H1 (cell line): ENCODE measurements around the gene NELFB. TPM values are rescaled to one million over a fixed set of nuclear protein-coding genes. Genes with fewer than 3 reads are reported as not detected.

ENCODE experiments used
- CTCF ChIA-PET: fragments of 300-600 bp; sonication (Branson Sonifier 250); formaldehyde crosslinking; loops from one replicate; lab custom pipeline; 2021; ENCODE audit not compliant: partially characterized antibody; lab: Charles Lee
- POLR2A ChIA-PET: fragments of 300-600 bp; sonication (Branson Sonifier 250); formaldehyde crosslinking; loops from one replicate; lab custom pipeline; 2021; ENCODE audit warnings: inconsistent platforms; ENCODE audit not compliant: partially characterized antibody; lab: Charles Lee
- DNase-seq, 2 experiments: peaks; one replicate each; pipeline versions ENCODE4 v3.0.0 to v3.0.0-alpha.2; 2010 to 2022; ENCODE audit warnings: low spot score in 2 of 2, low read depth in 1 of 2, mixed read lengths in 1 of 2
- FAIRE-seq: peaks from 2 replicates; lab custom pipeline; 2011; peaks lifted over from hg19 to GRCh38; lab: Jason Lieb, UNC
- H2AFZ ChIP-seq: 2 replicates; pipeline ENCODE4 v1.8.1; 2012; ENCODE audit warnings: low read length, inconsistent platforms
- H2AK5ac ChIP-seq: 2 replicates; pipeline ENCODE4 v1.6.1; 2013; ENCODE audit warnings: low read depth, low read length
- H2BK120ac ChIP-seq: replicated peaks from 2 replicates; pipeline ENCODE3; 2013; ENCODE audit warnings: low read depth, low read length, inconsistent platforms
- H2BK12ac ChIP-seq: 2 replicates; pipeline ENCODE4 v1.6.1; 2013; ENCODE audit warnings: low read depth, low read length
- H2BK15ac ChIP-seq: 2 replicates; pipeline ENCODE4 v1.6.1; 2013; ENCODE audit warnings: low read length
- H2BK20ac ChIP-seq: 2 replicates; pipeline ENCODE4 v1.6.1; 2013; ENCODE audit warnings: low read length
- H2BK5ac ChIP-seq: 2 replicates; pipeline ENCODE4 v1.6.1; 2013; ENCODE audit warnings: low read depth, low read length
- H3K14ac ChIP-seq: 2 replicates; pipeline ENCODE4 v1.6.1; 2013; ENCODE audit warnings: inconsistent platforms; ENCODE audit not compliant: insufficient read length
- H3K18ac ChIP-seq: 2 replicates; pipeline ENCODE4 v1.6.1; 2013; ENCODE audit warnings: low read length; ENCODE audit errors: extremely low read depth
- H3K23ac ChIP-seq: 2 replicates; pipeline ENCODE4 v1.6.1; 2013; ENCODE audit warnings: inconsistent platforms; ENCODE audit not compliant: insufficient read length
- H3K23me2 ChIP-seq: 2 replicates; pipeline ENCODE4 v1.6.1; 2013; ENCODE audit warnings: low read depth, low read length
- H3K27ac ChIP-seq: 2 replicates; pipeline ENCODE4 v1.6.1; 2011; ENCODE audit warnings: low read depth, low read length, inconsistent platforms
- H3K27me3 ChIP-seq, 4 experiments: replicated peaks in 1 of 4; 1 replicate in 1 of 4; 2 replicates in 3 of 4; pipeline versions ENCODE4 v1.6.1 to v1.8.1; 2011 to 2013; ENCODE audit warnings: low read length in 3 of 4, mild to moderate bottlenecking in 3 of 4, inconsistent platforms in 2 of 4, mixed read lengths in 2 of 4, moderate library complexity in 1 of 4; ENCODE audit not compliant: control insufficient read depth in 3 of 4, insufficient read depth in 3 of 4; ENCODE audit errors: extremely low read depth in 1 of 4
- H3K36me3 ChIP-seq, 4 experiments: 2 replicates each; pipeline versions ENCODE4 v1.6.1 to v1.8.1; 2011 to 2013; ENCODE audit warnings: mild to moderate bottlenecking in 4 of 4, low read length in 3 of 4, moderate library complexity in 2 of 4, control low read depth in 1 of 4, inconsistent platforms in 1 of 4; ENCODE audit not compliant: insufficient read depth in 4 of 4, control insufficient read depth in 2 of 4
- H3K4ac ChIP-seq: replicated peaks from 2 replicates; pipeline ENCODE3; 2013; ENCODE audit warnings: low read length, low read depth, mixed read lengths, inconsistent platforms; ENCODE audit not compliant: insufficient read length
- H3K4me1 ChIP-seq, 4 experiments: replicated peaks in 1 of 4; 1 replicate in 1 of 4; 2 replicates in 3 of 4; pipeline versions ENCODE4 v1.6.1 to v1.8.1; 2011 to 2013; ENCODE audit warnings: low read length in 3 of 4, inconsistent platforms in 2 of 4, mixed read lengths in 1 of 4; ENCODE audit not compliant: insufficient read depth in 4 of 4, control insufficient read depth in 3 of 4
- H3K4me2 ChIP-seq, 2 experiments: 2 replicates each; pipeline versions ENCODE4 v1.6.1 to v1.8.1; 2011 to 2013; ENCODE audit warnings: low read depth in 2 of 2, low read length in 2 of 2, control low read depth in 1 of 2, inconsistent platforms in 1 of 2, mild to moderate bottlenecking in 1 of 2; ENCODE audit not compliant: insufficient read depth in 1 of 2
- H3K4me3 ChIP-seq, 4 experiments: fragments of 200-600, 300-600 bp in 1 of 4; sonication (generic), shearing (Covaris generic), sonication (Bioruptor Twin) in 1 of 4; 2 replicates each; pipeline versions ENCODE4 v1.5.1 to v1.8.1; 2011 to 2016; ENCODE audit warnings: low read length in 4 of 4, low read depth in 3 of 4, control low read depth in 2 of 4, inconsistent platforms in 2 of 4, mild to moderate bottlenecking in 2 of 4, mixed read lengths in 1 of 4, moderate library complexity in 1 of 4; ENCODE audit not compliant: insufficient read depth in 2 of 4; ENCODE audit errors: extremely low read depth in 1 of 4
- H3K56ac ChIP-seq: replicated peaks from 2 replicates; pipeline ENCODE3; 2013; ENCODE audit warnings: low read depth, mild to moderate bottlenecking, mixed read lengths, low read length, inconsistent platforms; ENCODE audit not compliant: insufficient read length
- H3K79me1 ChIP-seq: 2 replicates; pipeline ENCODE4 v1.6.1; 2013; ENCODE audit warnings: low read depth, low read length, control low read depth
- H3K79me2 ChIP-seq, 2 experiments: 2 replicates each; pipeline versions ENCODE4 v1.6.1 to v1.8.1; 2012 to 2013; ENCODE audit warnings: low read length in 2 of 2, mild to moderate bottlenecking in 2 of 2, inconsistent platforms in 1 of 2; ENCODE audit not compliant: insufficient read depth in 2 of 2, control insufficient read depth in 1 of 2
- H3K9ac ChIP-seq, 4 experiments: replicated peaks in 1 of 4; 1 replicate in 1 of 4; 2 replicates in 3 of 4; pipeline versions ENCODE4 v1.6.1 to v1.8.1; 2011 to 2013; ENCODE audit warnings: low read depth in 3 of 4, low read length in 3 of 4, control low read depth in 2 of 4, mild to moderate bottlenecking in 2 of 4, moderate library complexity in 2 of 4, inconsistent platforms in 1 of 4; ENCODE audit errors: extremely low read depth in 1 of 4
- H3K9me3 ChIP-seq, 2 experiments: 2 replicates each; pipeline versions ENCODE4 v1.6.1 to v1.8.1; 2012 to 2013; ENCODE audit warnings: mild to moderate bottlenecking in 2 of 2, moderate library complexity in 2 of 2, control low read depth in 1 of 2, inconsistent platforms in 1 of 2, low read depth in 1 of 2, low read length in 1 of 2, mixed read lengths in 1 of 2; ENCODE audit not compliant: insufficient read depth in 2 of 2
- H4K20me1 ChIP-seq, 2 experiments: replicated peaks in 1 of 2; 2 replicates each; pipeline versions ENCODE3 to v1.8.1; 2011 to 2013; ENCODE audit warnings: inconsistent platforms in 2 of 2, low read length in 2 of 2, mild to moderate bottlenecking in 1 of 2; ENCODE audit not compliant: insufficient read depth in 2 of 2, control insufficient read depth in 1 of 2
- H4K5ac ChIP-seq: 2 replicates; pipeline ENCODE4 v1.6.1; 2013; ENCODE audit warnings: low read length, low read depth, mixed read lengths, inconsistent platforms; ENCODE audit not compliant: insufficient read length
- H4K8ac ChIP-seq: 2 replicates; pipeline ENCODE4 v1.8.0; 2013; ENCODE audit warnings: mild to moderate bottlenecking, moderate library complexity, low read length, inconsistent platforms; ENCODE audit not compliant: insufficient read depth; ENCODE audit errors: extremely low read depth
- H4K91ac ChIP-seq: replicated peaks from 2 replicates; pipeline ENCODE3; 2013; ENCODE audit warnings: low read length, mixed read lengths, inconsistent platforms; ENCODE audit not compliant: insufficient read length
- SIX5 ChIP-seq: IDR thresholded peaks from 2 replicates; pipeline ENCODE4 v1.6.1; 2011; ENCODE audit warnings: mild to moderate bottlenecking, low read depth, low read length
- WGBS, 2 experiments: shearing (Covaris generic) in 1 of 2; methylation state at CpG; one replicate each; pipeline versions ENCODE4 v1.1.6 to v1.1.7; 2013 to 2015; ENCODE audit warnings: low lambda C conversion rate in 2 of 2, mixed read lengths in 2 of 2, inconsistent platforms in 1 of 2, low coverage in 1 of 2, missing lambda C conversion rate in 1 of 2; ENCODE audit not compliant: insufficient replicate concordance in 2 of 2, insufficient coverage in 1 of 2, insufficient read length in 1 of 2; ENCODE audit errors: extremely low coverage in 1 of 2, missing lambda C conversion rate in 1 of 2; 5-methylcytosine and 5-hydroxymethylcytosine counted together
- polyA plus RNA-seq, 7 experiments: library from polyadenylated mRNA; depleted of rRNA in 3 of 7; stranded (reverse) in 5 of 7; unstranded in 2 of 7; fragments of >200 nt in 5 of 7; fragments of 200-250 nt in 2 of 7; gene quantifications; 1 replicate in 5 of 7; 2 replicates in 1 of 7; 4 replicates in 1 of 7; pipeline versions ENCODE4 v1.2.1 to v1.2.3, GENCODE V29; 2011 to 2013; ENCODE audit warnings: missing spikeins in 2 of 7, mixed read lengths in 2 of 7
- total RNA-seq: library from RNA; stranded (reverse); fragmentation: NEBNext Ultra II Directional; extraction: Animal tissue kit (Norgen Biotek cat#: 25700); gene quantifications from 2 replicates; pipeline ENCODE4 v1.2.1, GENCODE V29; 2021

NELFB gene
- total and polyA plus RNA-seq, 2 of the 8 experiments (the other 6 are each of a cell fraction or from before 2014, with no cell fraction given), result 57.6 to 78.0 TPM

DNA sequence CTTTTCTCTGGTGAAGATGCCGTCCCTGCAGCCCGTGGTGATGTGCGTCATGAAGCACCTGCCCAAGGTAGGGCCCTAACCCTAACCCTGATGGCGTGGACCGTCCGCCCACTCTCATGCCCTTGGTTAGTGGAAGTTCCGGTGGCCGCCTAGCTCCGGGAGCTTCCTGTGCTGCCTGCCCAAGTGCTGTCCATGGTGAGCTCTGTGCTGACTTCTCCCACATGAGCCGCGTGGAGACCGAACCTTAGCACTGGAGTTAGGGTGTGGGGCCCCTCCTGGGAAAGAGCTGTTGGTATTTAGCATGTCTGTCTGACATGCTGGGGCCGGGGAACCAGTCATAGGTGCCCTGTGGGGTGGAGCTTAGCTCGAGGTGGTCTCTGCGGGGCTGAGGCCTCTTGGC lies 1.2 kb downstream of the NELFB start:
- Histone ChIP-seq H3K23me2 (peaks cover 14% of the 10 kb centered on the region; the same call in 1 of the 2 replicates), H3K4me3 (peak overlapping the region; percentile 52 to 100 (median 82)), H4K5ac (no peak overlapping the region), H3K36me3 (peaks cover 3 to 17% (median 12%) of the 10 kb centered on the region in 4 experiments; a peak in 6 of 8 replicates), H4K20me1 (peaks cover 0 to 4% of the 10 kb centered on the region in 2 experiments), H4K8ac (no peak overlapping the region; the same call in 1 of the 2 replicates), H2BK20ac (no peak overlapping the region), H3K23ac (no peak overlapping the region), H3K27ac (no peak overlapping the region), H3K79me1 (peaks cover 9% of the 10 kb centered on the region), H3K4me1 (peaks cover 0 to 21% (median 16%) of the 10 kb centered on the region in 4 experiments; a peak in 5 of 7 replicates), H2AK5ac (no peak overlapping the region), H4K91ac (no peak overlapping the region), H2BK15ac (no peak overlapping the region), H3K9ac (0 out of 7 replicates have a peak overlapping the region, but pooled peaks of 1 of the 4 experiments have one; percentile 44), H3K4me2 (peak overlapping the region; percentile 80 to 92), H2BK120ac (no peak overlapping the region), H3K56ac (no peak overlapping the region), H2BK12ac (no peak overlapping the region), H2BK5ac (no peak overlapping the region), H3K27me3 (peaks cover 0 to 7% (median 0%) of the 10 kb centered on the region in 4 experiments; a peak in 2 of 7 replicates), H2AFZ (no peak overlapping the region), H3K14ac (no peak overlapping the region), H3K9me3 (no peaks in the 10 kb centered on the region), H3K4ac (no peak overlapping the region), H3K79me2 (peaks cover 0 to 13% of the 10 kb centered on the region in 2 experiments; a peak in 2 of 4 replicates), H3K18ac (no peak overlapping the region)
- no peak for DNase-seq
- 89% methylated on average over 15 of the region's 15 CpGs; no CpG with 5 or more reads in 1 of the 2 experiments for WGBS, 2 experiments
- CTCF ChIA-PET, result interaction anchor here (0.6 to 4.7 kb wide), 15 partner anchors 9 to 230 kb away, joined by 3 to 13 read pairs (median 4); partner anchors contain the start of genes ABCA2 and RNF224
- FAIRE-seq, result no peak
- TF ChIP-seq SIX5, result no peak
- POLR2A ChIA-PET, result interaction anchor here (0.7 to 69.9 kb wide), 5 partner anchors 0 to 60 kb away, joined by 3 to 1462 read pairs (median 5); partner anchors contain the start of genes CYSRT1, NDOR1, NELFB and RNF208
